HG03439 (cell line): ENCODE measurements around the gene CAPN10.

Experiments used
- ATAC-seq: cut with Tn5 transposase; IDR thresholded peaks from one replicate; pipeline ENCODE4 v1.9.1; 2021; ENCODE audit warnings: mild to moderate bottlenecking, moderate library complexity; ENCODE audit not compliant: unreplicated experiment

Gene CAPN10

DNA sequence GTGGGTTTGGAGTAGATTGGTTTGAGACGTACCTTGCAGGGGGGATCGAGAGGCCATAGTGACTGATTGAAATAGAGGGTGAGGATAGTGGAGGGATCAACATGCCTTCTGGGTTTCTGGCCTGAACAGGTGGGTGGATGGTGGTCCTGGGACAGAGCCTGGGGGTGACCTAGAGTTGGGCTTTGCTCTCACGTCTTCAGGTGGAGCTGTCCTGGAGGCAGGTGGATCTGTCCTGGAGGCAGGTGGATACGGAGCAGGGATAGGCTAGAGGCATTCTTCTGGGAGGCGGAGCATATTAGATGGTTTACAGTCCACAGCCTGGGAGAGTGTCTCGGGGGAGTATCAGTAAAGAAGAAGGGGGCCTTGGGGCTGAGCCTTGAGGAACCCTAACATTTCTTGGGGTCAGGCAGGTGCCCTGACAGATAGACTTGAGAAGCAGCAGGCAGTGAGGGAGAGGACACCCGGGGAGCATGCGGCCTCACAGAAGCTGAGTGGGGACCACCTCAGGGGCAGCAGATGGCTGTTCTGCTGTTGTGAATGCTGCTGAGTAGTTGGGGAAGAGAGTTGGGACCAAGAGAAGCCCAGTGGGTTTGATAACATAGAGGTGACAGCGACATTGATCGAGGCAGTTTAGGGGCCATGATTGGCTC lies 1.6 kb downstream of the CAPN10 start:
- ATAC-seq = no peak

DNA sequence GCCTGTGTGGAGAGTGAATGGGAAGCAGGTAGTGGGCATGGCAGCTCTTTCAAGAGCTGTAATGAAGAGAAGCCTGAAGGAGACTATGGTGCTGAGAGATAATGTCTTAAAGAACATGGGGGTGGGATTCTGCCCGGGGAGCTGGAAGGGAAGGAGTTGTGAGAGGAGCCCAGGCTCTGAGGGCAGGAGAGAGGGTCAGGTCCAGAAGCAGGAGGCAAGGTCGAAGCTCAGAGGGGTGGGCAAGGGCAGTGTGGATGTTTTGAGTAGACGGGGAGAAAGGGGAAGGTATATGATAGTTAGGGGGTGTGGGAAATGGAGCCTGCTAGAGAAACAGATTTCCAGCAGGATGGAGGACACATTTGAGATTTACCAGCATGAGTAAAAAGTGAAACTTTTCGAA lies 2.1 kb downstream of the CAPN10 start:
- no peak for ATAC-seq

DNA sequence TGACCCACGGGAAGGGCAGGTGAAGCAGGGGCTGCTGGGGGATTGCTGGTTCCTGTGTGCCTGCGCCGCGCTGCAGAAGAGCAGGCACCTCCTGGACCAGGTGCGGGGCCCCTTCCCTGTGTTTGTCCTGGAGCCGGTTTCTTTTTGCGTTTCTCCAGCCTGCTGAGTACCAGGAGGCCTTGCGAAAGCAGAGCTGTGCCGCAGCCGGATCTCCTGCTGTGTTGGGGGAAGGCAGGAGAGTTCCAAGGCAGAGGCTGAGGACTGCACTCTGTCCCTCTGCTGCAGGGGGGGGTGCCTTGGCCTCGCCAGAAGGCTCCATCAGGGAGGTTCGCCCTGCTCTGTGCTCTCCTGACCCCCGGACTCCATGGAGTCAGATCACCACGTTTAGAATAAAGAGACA lies 2.8 kb downstream of the CAPN10 start:
- no peak for ATAC-seq

DNA sequence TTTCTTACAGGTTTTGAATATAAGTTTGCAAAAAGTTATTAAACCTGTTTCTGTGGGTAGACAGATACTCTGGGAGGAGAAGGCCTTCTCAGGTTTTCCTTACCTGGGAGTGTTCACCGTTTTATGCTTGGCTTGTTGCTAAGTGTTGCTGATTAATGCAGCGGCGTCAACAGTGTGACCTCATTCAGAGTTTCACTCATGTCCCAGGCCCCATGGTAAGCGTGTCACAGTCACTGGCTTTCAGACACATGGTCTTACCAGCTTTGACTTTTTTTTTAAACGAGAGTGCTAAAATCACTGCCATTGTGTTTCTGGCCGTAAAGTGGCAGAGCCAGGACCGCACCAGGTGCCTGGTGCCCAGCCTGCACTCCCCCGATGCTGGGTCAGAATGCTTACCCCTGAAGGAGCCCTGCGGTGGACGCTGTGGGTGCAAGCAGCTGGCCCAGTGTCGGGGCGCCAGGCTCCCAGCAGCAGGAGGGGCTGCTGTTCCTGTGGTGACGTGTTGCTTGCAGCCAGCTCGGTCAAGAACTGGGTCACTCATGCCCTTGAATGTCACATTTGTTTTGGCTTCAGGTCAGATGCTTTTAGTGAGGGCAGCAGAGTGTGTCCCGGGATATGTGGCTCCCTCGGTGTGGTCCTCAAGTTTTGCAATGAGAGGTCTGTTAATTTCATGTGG lies 3.5 kb downstream of the CAPN10 start:
- ATAC-seq = no peak

DNA sequence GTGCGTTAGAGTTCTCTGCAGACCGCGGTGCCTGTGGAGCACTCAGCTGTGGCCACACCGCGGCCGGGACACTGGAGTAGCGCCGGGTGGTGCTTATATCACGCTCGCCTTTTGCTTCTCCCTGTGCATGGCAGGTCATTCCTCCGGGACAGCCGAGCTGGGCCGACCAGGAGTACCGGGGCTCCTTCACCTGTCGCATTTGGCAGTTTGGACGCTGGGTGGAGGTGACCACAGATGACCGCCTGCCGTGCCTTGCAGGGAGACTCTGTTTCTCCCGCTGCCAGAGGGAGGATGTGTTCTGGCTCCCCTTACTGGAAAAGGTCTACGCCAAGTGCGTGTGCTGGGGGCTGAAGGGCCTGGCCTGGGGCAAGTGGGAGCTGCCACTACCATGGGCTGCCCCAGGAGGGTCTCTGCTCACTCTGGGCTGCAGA lies 4.2 kb downstream of the CAPN10 start:
- no peak for ATAC-seq

DNA sequence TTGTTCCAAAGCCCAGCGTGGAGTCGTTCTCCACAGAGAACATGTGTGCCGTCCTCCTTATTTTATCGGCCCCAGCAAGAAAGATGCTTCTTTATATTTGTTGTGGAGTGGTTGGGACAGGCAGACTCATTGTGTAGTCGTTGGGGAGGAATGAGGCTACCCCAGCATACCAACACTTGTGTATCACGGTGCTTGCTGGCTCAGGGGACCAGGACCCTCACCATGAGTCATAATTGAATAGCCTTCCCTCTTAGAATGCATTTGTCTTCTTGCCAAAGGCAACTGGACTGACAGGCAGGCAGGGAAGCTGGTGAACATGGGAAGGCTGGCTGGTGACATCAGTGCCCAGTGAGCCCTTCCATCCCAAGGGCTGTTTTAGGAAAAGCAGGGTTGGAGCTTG lies 4.7 kb downstream of the CAPN10 start:
- ATAC-seq = no peak

DNA sequence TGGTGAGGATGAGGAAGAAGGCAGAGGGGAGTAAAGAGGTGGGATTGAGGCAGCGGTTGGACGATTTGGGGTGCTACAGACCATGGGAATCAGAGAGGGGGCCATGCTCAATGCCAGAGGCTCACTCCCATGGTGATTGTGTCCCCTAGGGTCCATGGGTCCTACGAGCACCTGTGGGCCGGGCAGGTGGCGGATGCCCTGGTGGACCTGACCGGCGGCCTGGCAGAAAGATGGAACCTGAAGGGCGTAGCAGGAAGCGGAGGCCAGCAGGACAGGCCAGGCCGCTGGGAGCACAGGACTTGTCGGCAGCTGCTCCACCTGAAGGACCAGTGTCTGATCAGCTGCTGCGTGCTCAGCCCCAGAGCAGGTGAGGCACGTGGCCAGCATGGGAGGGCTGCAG lies 5.2 kb downstream of the CAPN10 start:
- no peak for ATAC-seq

DNA sequence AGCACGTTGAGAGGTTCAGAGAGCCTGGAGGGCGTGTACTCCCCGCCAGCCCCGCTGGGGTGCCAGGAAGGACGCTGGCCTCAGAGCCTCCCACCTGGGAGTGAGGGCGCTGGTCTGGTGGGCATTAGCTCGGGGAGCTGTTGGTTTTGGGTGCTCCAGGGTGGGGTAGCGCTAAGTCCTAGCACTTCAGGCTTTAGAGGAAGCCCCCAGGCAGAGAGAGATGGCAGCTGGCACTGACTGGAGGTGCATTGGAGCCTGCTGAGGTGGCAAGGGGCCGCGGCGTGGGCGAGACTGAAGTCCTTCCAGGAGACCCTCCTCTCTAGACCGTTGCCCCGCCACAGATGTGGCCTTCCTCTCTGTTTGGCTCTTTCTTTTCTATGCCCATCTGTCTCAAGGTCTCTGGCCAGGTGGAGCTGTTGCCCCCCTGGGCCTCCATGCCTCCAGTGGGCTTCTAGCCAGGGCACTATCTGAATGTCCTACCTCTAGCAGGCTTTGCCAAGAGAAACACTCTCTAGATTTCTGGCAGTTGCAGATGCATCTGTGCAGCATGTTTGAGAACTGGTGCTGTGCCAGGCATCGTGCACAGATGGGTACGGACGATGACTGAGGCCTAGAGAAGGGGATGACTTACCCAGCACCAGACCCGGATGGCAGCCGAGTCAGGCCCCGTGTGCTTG lies 6.6 kb downstream of the CAPN10 start:
- no peak for ATAC-seq

DNA sequence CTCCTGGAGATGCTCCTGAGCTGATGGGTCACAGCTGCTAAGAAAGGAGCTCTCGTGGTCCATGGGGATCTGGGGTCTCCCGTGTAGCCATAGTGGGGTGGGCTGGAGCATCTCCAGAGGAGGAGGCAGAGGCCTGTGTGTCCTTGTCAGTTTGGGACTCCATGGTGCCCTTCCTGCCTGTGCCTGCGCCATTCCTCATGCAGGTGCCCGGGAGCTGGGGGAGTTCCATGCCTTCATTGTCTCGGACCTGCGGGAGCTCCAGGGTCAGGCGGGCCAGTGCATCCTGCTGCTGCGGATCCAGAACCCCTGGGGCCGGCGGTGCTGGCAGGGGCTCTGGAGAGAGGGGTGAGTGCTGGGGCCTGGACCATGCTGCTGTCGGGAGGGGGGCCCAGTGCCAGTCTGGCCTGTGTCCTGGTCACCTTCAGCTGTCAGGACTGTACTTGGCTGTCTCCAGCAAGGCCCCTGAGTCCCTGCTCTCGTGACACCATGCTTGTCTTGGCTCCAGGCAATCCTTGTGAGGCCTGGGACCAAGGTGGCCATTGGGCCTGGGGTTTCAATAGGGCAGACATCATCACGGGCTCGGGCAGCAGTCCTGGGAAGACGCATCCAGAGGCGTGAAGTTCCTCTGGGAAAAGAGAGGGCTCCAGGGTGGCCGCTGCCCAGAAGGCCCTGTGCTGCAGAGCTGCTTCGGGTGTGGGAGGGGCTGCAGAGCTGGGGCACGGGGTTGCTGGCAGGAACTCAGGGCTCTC lies 7.3 kb downstream of the CAPN10 start:
- no peak for ATAC-seq

DNA sequence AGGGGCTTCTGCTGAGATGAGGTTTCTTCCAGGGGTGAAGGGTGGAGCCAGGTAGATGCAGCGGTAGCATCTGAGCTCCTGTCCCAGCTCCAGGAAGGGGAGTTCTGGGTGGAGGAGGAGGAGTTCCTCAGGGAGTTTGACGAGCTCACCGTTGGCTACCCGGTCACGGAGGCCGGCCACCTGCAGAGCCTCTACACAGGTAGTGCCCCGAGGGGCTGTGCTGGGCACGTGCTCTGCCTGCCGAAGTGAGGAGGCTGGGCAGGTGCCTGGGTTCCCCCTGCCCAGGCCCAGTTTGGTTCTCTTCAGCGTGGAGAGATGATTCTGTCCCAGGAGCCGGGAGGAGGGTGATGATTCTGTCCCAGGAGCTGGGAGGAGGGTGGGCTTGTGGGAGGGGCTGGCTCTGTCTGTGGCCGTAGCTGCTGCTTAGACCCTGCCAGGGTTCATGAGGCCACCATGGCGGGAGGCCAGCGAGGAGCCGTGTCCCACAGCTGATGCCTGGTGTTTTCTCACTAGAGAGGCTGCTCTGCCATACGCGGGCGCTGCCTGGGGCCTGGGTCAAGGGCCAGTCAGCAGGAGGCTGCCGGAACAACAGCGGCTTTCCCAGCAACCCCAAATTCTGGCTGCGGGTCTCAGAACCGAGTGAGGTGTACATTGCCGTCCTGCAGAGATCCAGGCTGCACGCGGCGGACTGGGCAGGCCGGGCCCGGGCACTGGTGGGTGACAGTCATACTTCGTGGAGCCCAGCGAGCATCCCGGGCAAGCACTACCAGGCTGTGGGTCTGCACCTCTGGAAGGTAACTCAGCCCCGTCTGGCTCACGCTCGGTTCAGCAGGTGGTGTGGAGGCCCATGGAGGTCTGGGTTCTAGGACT lies 8.2 kb downstream of the CAPN10 start:
- ATAC-seq = no peak

DNA sequence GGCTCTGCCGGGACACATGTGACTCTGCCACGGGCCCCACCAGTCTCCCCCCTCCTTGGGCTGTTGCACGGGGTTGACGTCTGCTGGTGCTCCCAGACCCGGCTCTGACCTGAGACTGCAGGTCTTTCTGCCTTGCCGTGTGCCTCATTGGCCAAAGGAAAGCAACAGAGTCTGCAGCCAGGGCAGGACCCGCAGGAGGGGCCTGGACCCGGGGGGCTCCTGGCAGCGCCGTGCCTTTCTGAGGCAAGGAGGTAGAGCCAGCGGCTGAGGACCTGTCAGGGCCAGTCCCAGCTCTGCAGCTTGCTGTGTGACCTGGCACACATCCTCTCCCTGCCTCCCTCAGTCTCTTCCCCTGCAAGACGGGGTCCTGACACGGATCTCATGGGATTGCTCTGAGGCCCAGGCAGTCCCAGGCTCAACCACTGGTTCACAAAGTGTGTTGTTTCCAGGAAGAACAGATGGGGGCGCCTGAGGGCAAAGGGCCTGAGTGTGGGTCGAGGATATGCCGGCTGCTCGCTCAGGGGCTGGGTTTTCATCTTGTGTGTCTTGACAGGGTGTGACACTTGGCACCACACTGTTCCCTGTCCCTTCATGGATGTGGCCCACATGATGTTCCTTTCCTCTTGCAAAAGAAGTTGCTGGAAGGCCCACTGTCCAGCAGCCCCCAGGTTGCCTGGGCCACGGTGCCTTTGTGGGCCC lies 9.0 kb downstream of the CAPN10 start:
- no peak for ATAC-seq

DNA sequence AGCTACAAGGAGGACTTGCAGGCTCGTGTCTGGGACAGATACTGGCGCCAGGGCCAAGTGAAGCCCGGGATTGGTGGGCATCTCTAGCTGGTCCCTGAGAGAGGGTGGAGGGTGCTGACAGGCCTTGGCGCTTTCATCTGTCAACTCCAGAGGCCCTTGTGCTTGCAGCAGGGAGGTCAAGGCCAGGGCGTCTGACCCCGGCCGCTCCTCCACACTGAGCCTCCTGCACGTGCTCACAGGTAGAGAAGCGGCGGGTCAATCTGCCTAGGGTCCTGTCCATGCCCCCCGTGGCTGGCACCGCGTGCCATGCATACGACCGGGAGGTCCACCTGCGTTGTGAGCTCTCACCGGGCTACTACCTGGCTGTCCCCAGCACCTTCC lies 9.5 kb downstream of the CAPN10 start:
- ATAC-seq = no peak

DNA sequence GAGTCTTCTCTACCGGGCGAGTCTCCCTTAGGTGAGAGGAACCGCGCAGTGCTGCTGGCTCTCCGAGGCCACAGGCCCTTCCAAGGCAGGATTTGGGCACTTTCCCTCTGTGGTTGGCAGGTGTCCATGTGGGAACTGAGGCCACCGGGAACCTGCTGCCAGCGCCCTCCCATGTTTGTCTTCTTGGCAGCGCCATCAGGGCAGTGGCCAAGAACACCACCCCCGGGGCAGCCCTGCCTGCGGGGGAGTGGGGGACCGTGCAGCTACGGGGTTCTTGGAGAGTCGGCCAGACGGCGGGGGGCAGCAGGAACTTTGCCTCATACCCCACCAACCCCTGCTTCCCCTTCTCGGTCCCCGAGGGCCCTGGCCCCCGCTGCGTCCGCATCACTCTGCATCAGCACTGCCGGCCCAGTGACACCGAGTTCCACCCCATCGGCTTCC lies 10.0 kb downstream of the CAPN10 start:
- no peak for ATAC-seq

DNA sequence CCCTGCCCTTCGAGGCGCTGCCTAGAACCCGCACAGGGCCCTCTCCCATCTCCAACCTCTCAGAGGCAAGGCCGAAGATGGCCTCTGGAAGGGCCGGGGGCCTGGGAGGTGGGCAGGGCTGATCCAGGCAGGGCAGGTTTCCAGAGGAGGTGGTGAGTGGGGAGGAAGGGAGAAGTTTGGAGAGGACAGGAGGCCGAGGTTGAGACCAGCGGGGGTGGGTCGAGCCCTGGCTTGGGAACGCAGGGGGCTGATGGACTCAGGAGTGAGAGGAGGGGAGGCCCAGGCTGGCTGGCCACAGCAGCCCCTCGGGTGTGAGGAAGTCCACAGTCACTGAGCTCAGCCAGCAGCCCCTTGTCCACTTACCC lies 10.5 kb downstream of the CAPN10 start:
- no peak for ATAC-seq

DNA sequence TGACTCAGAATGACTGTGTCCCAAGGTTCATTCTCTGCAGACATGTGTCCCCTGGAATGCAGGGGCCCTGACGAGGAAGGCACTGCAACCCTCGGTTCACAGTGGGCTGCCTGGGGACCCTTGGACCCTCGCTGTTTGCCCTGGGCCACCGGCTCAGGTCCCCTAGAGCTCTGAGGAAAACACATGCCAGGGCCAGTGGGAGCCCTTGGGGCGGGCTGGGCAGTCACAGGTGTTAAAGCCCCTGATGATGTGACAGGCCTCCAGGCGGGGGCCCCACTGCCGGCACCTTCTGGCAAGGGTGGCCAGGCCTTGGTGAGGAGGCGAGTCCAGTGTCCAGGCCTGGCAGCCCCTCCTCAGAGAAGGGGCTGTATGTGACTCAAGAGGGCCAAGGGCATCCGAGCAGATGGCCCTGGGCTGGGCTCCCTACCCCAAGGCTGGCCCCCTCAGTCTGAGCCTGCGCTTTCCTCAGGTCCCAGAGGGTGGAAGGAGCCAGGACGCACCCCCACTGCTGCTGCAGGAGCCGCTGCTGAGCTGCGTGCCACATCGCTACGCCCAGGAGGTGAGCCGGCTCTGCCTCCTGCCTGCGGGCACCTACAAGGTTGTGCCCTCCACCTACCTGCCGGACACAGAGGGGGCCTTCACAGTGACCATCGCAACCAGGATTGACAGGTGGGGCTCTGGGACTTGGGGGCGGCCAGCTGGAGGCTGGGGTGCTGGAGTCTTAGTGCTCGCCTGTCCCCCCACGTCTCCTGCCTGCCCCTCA lies 11.1 kb downstream of the CAPN10 start:
- ATAC-seq = no peak

DNA sequence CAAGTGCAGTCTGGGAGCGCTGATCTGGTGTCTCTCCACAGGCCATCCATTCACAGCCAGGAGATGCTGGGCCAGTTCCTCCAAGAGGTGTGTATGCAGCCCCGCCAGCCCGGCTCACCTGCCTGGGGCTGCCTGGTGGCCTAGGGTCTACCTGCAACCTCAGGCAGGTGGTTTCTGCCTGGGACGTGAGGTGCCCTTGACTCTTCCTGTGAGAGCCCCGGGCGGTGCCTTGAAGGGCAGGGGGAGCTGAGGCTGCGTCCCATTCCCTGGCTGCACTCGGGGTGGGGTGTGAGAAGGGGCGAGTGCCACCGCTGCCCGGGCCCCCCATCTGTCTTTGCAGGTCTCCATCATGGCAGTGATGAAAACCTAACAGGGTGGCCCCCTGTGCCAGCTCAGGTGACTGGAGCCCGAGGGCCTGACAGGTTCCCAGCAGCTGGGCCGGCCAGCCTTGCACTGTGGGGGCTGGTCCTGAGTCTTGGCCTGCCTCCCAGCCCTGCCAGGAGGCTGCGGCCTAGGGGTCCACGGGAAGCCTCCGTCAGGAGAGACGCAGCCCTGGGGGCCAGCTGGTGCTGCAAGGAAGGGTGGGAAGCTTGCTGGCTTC lies 11.9 kb downstream of the CAPN10 start:
- no peak for ATAC-seq

DNA sequence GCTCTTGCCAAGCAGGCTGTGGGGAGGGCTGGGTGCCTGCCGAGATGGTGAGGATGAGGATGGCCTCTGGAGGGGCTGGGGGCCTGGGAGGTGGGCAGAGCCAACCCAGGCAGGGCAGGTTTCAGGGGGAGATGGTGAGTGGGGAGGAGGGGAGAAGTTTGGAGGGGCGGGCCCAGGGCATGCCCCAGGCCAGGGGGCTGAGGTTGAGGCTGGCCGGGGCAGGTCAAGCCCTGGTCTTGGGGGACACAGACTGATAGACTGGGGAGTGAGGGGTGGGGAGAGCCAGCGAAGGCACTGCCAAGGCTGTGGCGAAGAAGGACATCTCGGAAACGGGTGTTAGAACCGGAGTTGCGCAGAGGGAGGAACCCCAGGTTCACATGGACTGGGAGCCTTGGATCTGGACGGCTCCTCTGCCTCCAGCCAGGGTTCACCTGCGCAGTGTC lies 12.6 kb downstream of the CAPN10 start:
- ATAC-seq = no peak

DNA sequence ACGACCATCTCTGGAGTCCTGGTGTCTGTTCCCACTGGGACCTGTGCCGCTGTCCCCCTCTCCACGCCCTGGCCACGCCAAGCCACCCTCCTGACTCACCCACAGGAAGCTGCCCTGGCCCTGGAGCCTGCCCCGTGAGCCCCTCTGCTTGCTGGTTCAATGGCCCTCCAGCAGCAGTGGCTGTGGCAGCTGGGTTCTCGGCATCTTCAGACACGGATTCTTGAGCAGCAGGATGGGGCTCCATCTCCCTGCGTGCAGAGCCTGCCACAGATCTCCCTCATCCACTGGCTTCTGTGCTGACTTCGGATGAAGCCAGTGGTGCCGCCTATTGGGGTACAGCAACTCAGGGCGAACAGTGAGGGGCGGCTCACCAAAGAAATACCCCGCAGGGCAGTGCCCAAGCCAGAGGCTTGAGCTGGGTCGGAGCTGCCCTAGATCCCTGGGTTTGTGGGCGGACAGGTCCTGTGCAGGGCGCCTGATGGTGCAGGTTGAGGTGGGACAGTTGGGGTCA lies 14.0 kb downstream of the CAPN10 start:
- ATAC-seq = no peak
